ENCODE data around the gene GRHL1. TPM values are rescaled to one million over a fixed set of nuclear protein-coding genes. Genes with fewer than 3 reads are reported as not detected.
"Not testable (repeated sequence)": the region's sequence is repeated elsewhere in the genome, so short reads cannot be mapped to it uniquely, and the experiment has no call there.

Gene GRHL1
- total and polyA plus RNA-seq, 2 donors (not counting 1 experiment from before 2014, with no cell fraction given), result 0.25 to 0.76 TPM

DNA sequence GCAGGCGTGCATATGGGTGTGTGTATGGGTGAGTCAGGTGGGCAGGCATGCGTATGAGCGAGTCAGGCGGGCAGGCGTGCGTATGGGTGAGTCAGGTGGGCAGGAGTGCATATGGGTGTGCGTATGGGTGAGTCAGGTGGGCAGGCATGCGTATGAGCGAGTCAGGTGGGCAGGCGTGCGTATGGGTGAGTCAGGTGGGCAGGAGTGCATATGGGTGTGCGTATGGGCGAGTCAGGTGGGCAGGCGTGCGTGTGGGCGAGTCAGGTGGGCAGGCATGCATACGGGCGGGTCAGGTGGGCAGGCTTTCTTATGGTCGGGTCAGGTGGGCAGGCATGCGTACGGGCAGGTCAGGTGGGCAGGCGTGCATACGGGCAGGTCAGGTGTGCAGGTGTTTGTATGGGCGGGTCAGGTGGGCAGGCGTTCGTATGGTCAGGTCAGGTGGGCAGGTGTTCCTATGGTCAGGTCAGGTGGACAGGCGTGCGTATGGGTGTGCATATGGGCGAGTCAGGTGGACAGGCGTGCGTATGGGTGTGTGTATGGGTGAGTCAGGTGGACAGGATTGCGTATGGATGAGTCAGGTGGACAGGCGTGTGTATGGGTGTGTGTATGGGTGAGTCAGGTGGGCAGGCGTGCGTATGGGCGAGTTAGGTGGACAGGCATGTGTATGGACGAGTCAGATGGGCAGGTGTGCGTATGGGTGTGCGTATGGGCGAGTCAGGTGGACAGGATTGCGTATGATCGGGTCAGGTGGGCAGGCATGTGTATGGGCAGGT lies 63.1 kb downstream of the GRHL1 start:
- no peaks in the 10 kb centered on the region for H3K27me3 ChIP-seq (replicated peaks in 1 of 4; ENCODE audit: control extremely low read depth in 1 of 4, control insufficient read depth in 3 of 4, insufficient read depth in 4 of 4, low read length in 3 of 4)
- Mint-ChIP-seq H3K27ac (no peak overlapping the region), H3K4me3 (no peak overlapping the region), H3K27me3 (peaks cover 12% of the 10 kb centered on the region), H3K4me1 (no peaks in the 10 kb centered on the region), H3K9me3 (ENCODE audit: insufficient read depth) (peaks cover 2% of the 10 kb centered on the region)
- H2AFZ ChIP-seq (ENCODE audit: insufficient read depth, low read depth, low read length, poor library complexity, severe bottlenecking), result no peak overlapping the region
- TF ChIP-seq, protein P1, sequence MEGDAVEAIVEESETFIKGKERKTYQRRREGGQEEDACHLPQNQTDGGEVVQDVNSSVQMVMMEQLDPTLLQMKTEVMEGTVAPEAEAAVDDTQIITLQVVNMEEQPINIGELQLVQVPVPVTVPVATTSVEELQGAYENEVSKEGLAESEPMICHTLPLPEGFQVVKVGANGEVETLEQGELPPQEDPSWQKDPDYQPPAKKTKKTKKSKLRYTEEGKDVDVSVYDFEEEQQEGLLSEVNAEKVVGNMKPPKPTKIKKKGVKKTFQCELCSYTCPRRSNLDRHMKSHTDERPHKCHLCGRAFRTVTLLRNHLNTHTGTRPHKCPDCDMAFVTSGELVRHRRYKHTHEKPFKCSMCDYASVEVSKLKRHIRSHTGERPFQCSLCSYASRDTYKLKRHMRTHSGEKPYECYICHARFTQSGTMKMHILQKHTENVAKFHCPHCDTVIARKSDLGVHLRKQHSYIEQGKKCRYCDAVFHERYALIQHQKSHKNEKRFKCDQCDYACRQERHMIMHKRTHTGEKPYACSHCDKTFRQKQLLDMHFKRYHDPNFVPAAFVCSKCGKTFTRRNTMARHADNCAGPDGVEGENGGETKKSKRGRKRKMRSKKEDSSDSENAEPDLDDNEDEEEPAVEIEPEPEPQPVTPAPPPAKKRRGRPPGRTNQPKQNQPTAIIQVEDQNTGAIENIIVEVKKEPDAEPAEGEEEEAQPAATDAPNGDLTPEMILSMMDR (IDR thresholded peaks at IDR 0.05), result no peak
- no peak for TF ChIP-seq EZH2 (IDR thresholded peaks at IDR 0.05; ENCODE audit: borderline replicate concordance, insufficient read depth, low read depth, low read length, poor library complexity, severe bottlenecking)
- ATAC-seq (ENCODE audit: low read depth) (no peak), DNase-seq (no peak)
- CTCF ChIA-PET, result no interaction called here
- 95% methylated on average over 35 of the region's 42 CpGs for WGBS (ENCODE audit: insufficient coverage)
- no peak overlapping the region for H3K9ac ChIP-seq (ENCODE audit: low read length)
- no peaks in the 10 kb centered on the region for H4K20me1 ChIP-seq (ENCODE audit: control insufficient read depth, insufficient read depth, low read length, poor library complexity, severe bottlenecking)
- no peak overlapping the region for H3K27ac ChIP-seq (ENCODE audit: low read length in 2 of 2)
- H3K9me3 ChIP-seq (ENCODE audit: control extremely low read depth in 1 of 3, control insufficient read depth in 2 of 3, insufficient read depth in 1 of 3, low read length in 2 of 3), result peaks cover 0 to 20% (median 0%) of the 10 kb centered on the region in 3 donors
- no peaks in the 10 kb centered on the region for H3K4me1 ChIP-seq (ENCODE audit: control insufficient read depth in 2 of 2, insufficient read depth in 2 of 2, low read length in 2 of 2)
- no peak overlapping the region for H3K4me2 ChIP-seq (replicated peaks; ENCODE audit: low read depth, low read length, poor library complexity, severe bottlenecking)
- intact Hi-C loops (cut with micrococcal nuclease), result no loop called here
- no peaks in the 10 kb centered on the region for H3K36me3 ChIP-seq (replicated peaks in 1 of 2; ENCODE audit: control extremely low read depth in 1 of 2, control insufficient read depth in 1 of 2, extremely low read depth in 1 of 2, insufficient read depth in 2 of 2, low read length in 1 of 2)
- POLR2A ChIA-PET, result no interaction called here
- no peak overlapping the region for H3K4me3 ChIP-seq (ENCODE audit: control extremely low read depth in 1 of 5, extremely low read depth in 1 of 5, insufficient read depth in 1 of 5, low read depth in 2 of 5, low read length in 4 of 5)
- H3K79me2 ChIP-seq (ENCODE audit: control insufficient read depth, insufficient read depth, low read length), result no peaks in the 10 kb centered on the region

GRCh38 chr2:10015376-10015989 lies 64.0 kb downstream of the GRHL1 start:
- H3K36me3 ChIP-seq (replicated peaks in 1 of 2; ENCODE audit: control extremely low read depth in 1 of 2, control insufficient read depth in 1 of 2, extremely low read depth in 1 of 2, insufficient read depth in 2 of 2, low read length in 1 of 2); H3K27ac ChIP-seq (ENCODE audit: low read length in 2 of 2); H2AFZ ChIP-seq (ENCODE audit: insufficient read depth, low read depth, low read length, poor library complexity, severe bottlenecking); H3K27me3 ChIP-seq (replicated peaks in 1 of 4; ENCODE audit: control extremely low read depth in 1 of 4, control insufficient read depth in 3 of 4, insufficient read depth in 4 of 4, low read length in 3 of 4); H3K4me3 Mint-ChIP-seq; H3K9me3 Mint-ChIP-seq (ENCODE audit: insufficient read depth); H3K4me2 ChIP-seq (replicated peaks; ENCODE audit: low read depth, low read length, poor library complexity, severe bottlenecking); intact Hi-C loops (cut with micrococcal nuclease); H3K79me2 ChIP-seq (ENCODE audit: control insufficient read depth, insufficient read depth, low read length); CTCF ChIA-PET; DNase-seq; ATAC-seq (ENCODE audit: low read depth); H3K27ac Mint-ChIP-seq; H3K9ac ChIP-seq (ENCODE audit: low read length); H3K4me1 ChIP-seq (ENCODE audit: control insufficient read depth in 2 of 2, insufficient read depth in 2 of 2, low read length in 2 of 2); H3K4me3 ChIP-seq (ENCODE audit: control extremely low read depth in 1 of 5, extremely low read depth in 1 of 5, insufficient read depth in 1 of 5, low read depth in 2 of 5, low read length in 4 of 5); H3K4me1 Mint-ChIP-seq; POLR2A ChIA-PET; H4K20me1 ChIP-seq (ENCODE audit: control insufficient read depth, insufficient read depth, low read length, poor library complexity, severe bottlenecking): not testable (repeated sequence)
- 98% methylated on average over 30 of the region's 44 CpGs for WGBS (ENCODE audit: insufficient coverage)
- peaks cover 12% of the 10 kb centered on the region for H3K27me3 Mint-ChIP-seq
- H3K9me3 ChIP-seq (ENCODE audit: control extremely low read depth in 1 of 3, control insufficient read depth in 2 of 3, insufficient read depth in 1 of 3, low read length in 2 of 3), result peaks cover 0 to 20% (median 0%) of the 10 kb centered on the region in 3 donors
